ENCODE results near the gene RAB22A.
"Not testable (repeated sequence)": the region's sequence is repeated elsewhere in the genome, so short reads cannot be mapped to it uniquely, and the experiment has no call there.

Gene RAB22A

GRCh38 chr20:58362206-58362516 lies 52.6 kb downstream of the RAB22A start:
- TF ChIP-seq CTCF (IDR thresholded peaks at IDR 0.05; ENCODE audit: low read depth, low read length): no peak
- no peak for DNase-seq (ENCODE audit: extremely low read depth, low read depth)

- no peak for TF ChIP-seq CTCF (IDR thresholded peaks at IDR 0.05; ENCODE audit: low read depth, low read length)
- DNase-seq (ENCODE audit: extremely low read depth, low read depth): no peak
Observed at GRCh38 chr20:58362970-58363369, 53.5 kb downstream of the RAB22A start.

GRCh38 chr20:58366866-58367265 lies 57.4 kb downstream of the RAB22A start:
- DNase-seq (ENCODE audit: extremely low read depth, low read depth): no peak
- no peak for TF ChIP-seq CTCF (IDR thresholded peaks at IDR 0.05; ENCODE audit: low read depth, low read length)

- TF ChIP-seq CTCF (IDR thresholded peaks at IDR 0.05; ENCODE audit: low read depth, low read length): no peak
- DNase-seq (ENCODE audit: extremely low read depth, low read depth): no peak
Observed at GRCh38 chr20:58372806-58373205, 63.3 kb downstream of the RAB22A start.

GRCh38 chr20:58373296-58373695 lies 63.8 kb downstream of the RAB22A start:
- DNase-seq (ENCODE audit: extremely low read depth, low read depth): not testable (repeated sequence)

- no peak for DNase-seq (ENCODE audit: extremely low read depth, low read depth)
- TF ChIP-seq CTCF (IDR thresholded peaks at IDR 0.05; ENCODE audit: low read depth, low read length): no peak
Observed at GRCh38 chr20:58374027-58374850, 64.7 kb downstream of the RAB22A start.

GRCh38 chr20:58374906-58375758 lies 65.6 kb downstream of the RAB22A start:
- no peak for TF ChIP-seq CTCF (IDR thresholded peaks at IDR 0.05; ENCODE audit: low read depth, low read length)
- DNase-seq (ENCODE audit: extremely low read depth, low read depth): peak; percentile 45
